Uterus (tissue), 2 donors: ENCODE results near the gene GPR142.

Experiments
- POLR2A ChIP-seq, 2 donors: fragments of 450-650 bp; IDR thresholded peaks; one replicate each; pipeline ENCODE4 v1.6.1; 2016; ENCODE audit warnings: antibody characterized with exemption in 2 of 2, mild to moderate bottlenecking in 1 of 2, moderate library complexity in 1 of 2
- TF ChIP-seq, protein P1 (sequence below), 4 experiments: fragments of 200-600 bp in 2 of 4; fragments of 450-650 bp in 2 of 4; sonication (generic) in 2 of 4; IDR thresholded peaks; one replicate each; pipeline ENCODE4 v1.5.1; 2016 to 2019; ENCODE audit warnings: antibody characterized with exemption in 4 of 4, mild to moderate bottlenecking in 2 of 4, moderate library complexity in 1 of 4

DNA sequence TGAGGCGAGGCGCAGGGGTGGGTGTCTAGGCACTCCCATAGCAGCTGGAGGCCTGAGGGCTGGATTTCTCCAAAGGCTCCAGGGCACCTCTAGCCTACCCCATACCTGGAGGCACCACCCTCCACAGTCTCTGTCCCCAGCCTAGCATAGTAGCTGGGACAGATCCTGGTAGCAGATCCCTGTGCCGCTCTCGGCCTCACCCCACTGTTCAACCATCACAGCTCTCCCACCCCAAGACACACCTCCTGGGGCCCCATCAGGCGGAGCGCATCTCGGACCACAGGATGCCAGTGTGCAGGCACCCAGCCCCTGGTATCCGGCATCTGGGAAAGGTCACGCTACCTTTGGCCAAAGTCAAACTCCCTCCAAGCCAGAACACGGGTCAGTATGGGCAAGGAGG is 12.7 kb upstream of the GPR142 start:
- TF ChIP-seq, protein P1, sequence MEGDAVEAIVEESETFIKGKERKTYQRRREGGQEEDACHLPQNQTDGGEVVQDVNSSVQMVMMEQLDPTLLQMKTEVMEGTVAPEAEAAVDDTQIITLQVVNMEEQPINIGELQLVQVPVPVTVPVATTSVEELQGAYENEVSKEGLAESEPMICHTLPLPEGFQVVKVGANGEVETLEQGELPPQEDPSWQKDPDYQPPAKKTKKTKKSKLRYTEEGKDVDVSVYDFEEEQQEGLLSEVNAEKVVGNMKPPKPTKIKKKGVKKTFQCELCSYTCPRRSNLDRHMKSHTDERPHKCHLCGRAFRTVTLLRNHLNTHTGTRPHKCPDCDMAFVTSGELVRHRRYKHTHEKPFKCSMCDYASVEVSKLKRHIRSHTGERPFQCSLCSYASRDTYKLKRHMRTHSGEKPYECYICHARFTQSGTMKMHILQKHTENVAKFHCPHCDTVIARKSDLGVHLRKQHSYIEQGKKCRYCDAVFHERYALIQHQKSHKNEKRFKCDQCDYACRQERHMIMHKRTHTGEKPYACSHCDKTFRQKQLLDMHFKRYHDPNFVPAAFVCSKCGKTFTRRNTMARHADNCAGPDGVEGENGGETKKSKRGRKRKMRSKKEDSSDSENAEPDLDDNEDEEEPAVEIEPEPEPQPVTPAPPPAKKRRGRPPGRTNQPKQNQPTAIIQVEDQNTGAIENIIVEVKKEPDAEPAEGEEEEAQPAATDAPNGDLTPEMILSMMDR (IDR thresholded peaks at IDR 0.05), result no peak
- TF ChIP-seq POLR2A (IDR thresholded peaks at IDR 0.05), result no peak
